Mesothelial cell of epicardium (in vitro differentiated cells): ENCODE results near the gene TRIM51. TPM values are rescaled to one million over a fixed set of nuclear protein-coding genes. Genes with fewer than 3 reads are reported as not detected.
"Not testable (repeated sequence)": the region's sequence is repeated elsewhere in the genome, so short reads cannot be mapped to it uniquely, and the experiment has no call there.

Experiments
- DNase-seq, 2 experiments: peaks; one replicate each; pipeline ENCODE4 v3.0.0; 2021; ENCODE audit warnings: low spot score in 2 of 2; ENCODE audit not compliant: unreplicated experiment in 2 of 2
- H3K27ac Mint-ChIP-seq: 2 replicates; pipeline ENCODE4 v1.8.0; 2021; ENCODE audit warnings: mixed read lengths
- H3K27me3 Mint-ChIP-seq: 2 replicates; pipeline ENCODE4 v1.8.0; 2021; ENCODE audit warnings: low read depth, mixed read lengths
- H3K36me3 Mint-ChIP-seq: 2 replicates; pipeline ENCODE4 v1.8.0; 2021; ENCODE audit warnings: mixed read lengths
- H3K4me1 Mint-ChIP-seq: 2 replicates; pipeline ENCODE4 v1.8.0; 2021; ENCODE audit warnings: mixed read lengths
- H3K4me3 Mint-ChIP-seq: 2 replicates; pipeline ENCODE4 v1.8.0; 2021; ENCODE audit warnings: mild to moderate bottlenecking, moderate library complexity, mixed read lengths
- H3K9me3 Mint-ChIP-seq: 2 replicates; pipeline ENCODE4 v1.8.0; 2021; ENCODE audit warnings: mixed read lengths
- total RNA-seq: library from RNA; stranded (reverse); gene quantifications from 3 replicates; pipeline ENCODE4 v1.2.1, GENCODE V29; 2021
- TF ChIP-seq, protein P1 (sequence below): fragments of 200-600 bp; sonication (generic); IDR thresholded peaks from one replicate; pipeline ENCODE4 v1.5.0; 2021; ENCODE audit warnings: antibody characterized with exemption; ENCODE audit not compliant: unreplicated experiment

TRIM51 gene, protein sequence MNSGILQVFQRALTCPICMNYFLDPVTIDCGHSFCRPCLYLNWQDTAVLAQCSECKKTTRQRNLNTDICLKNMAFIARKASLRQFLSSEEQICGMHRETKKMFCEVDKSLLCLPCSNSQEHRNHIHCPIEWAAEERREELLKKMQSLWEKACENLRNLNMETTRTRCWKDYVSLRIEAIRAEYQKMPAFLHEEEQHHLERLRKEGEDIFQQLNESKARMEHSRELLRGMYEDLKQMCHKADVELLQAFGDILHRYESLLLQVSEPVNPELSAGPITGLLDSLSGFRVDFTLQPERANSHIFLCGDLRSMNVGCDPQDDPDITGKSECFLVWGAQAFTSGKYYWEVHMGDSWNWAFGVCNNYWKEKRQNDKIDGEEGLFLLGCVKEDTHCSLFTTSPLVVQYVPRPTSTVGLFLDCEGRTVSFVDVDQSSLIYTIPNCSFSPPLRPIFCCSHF
- not detected in 3 replicates for total RNA-seq

DNA sequence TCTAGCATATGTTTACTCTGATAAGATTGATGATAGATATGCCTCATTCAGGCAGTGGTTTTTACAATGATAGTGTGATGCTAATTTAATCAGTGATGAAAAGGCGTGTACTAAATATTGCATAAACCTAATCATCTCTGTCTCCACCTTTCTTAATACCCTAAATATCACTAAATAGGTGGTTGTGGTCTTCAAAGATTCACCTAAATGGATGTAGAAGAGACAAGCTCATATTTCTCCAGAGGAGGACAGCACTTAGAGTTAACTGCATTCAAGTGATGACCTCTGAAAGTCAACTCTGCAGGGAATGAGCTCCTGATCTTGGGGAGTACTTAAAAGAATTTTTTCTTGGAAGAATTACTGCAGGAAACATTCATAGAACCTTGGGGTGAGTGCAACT, at the start of gene TRIM51:
Gene TRIM51, plus strand, starts transcription at position 301 of the 400 bp plus-strand sequence. CDS start 2,132 bp downstream, outside the sequence.
- not testable (repeated sequence) for H3K36me3 Mint-ChIP-seq, H3K4me3 Mint-ChIP-seq, DNase-seq, H3K4me1 Mint-ChIP-seq, H3K27me3 Mint-ChIP-seq, H3K27ac Mint-ChIP-seq
- peaks cover 59% of the 10 kb centered on the region for H3K9me3 Mint-ChIP-seq

DNA sequence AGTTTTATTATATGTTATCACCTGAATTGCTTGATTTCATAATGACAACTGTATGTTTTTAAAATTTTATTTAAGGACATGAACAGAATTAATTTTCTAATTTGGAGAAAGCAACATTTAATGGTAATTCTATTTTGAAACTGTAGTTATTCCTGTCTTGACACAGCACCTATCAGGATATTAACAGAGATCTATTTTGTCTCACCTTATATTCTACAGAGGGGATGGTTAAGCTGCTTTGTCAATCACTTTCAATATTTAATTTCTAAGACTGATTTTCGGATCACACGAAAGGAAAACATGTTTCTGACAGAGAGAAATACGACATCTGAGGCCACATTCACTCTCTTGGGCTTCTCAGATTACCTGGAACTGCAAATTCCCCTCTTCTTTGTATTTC, 44.6 kb upstream of the TRIM51 start, which contains the start of gene OR5D16:
Gene OR5D16, plus strand, starts transcription at position 301 of the 400 bp plus-strand sequence. Its CDS starts 0 bp downstream, at position 301.
- DNase-seq: no peak
- Mint-ChIP-seq H3K27ac (no peak within 1 kb of the TSS), H3K9me3 (peaks cover 59% of the 10 kb centered on the region), H3K4me3 (no peak within 1 kb of the TSS), H3K4me1 (no peaks in the 10 kb centered on the region), H3K27me3 (no peaks in the 10 kb centered on the region), H3K36me3 (no peaks in the 10 kb centered on the region)
- TF ChIP-seq, protein P1, sequence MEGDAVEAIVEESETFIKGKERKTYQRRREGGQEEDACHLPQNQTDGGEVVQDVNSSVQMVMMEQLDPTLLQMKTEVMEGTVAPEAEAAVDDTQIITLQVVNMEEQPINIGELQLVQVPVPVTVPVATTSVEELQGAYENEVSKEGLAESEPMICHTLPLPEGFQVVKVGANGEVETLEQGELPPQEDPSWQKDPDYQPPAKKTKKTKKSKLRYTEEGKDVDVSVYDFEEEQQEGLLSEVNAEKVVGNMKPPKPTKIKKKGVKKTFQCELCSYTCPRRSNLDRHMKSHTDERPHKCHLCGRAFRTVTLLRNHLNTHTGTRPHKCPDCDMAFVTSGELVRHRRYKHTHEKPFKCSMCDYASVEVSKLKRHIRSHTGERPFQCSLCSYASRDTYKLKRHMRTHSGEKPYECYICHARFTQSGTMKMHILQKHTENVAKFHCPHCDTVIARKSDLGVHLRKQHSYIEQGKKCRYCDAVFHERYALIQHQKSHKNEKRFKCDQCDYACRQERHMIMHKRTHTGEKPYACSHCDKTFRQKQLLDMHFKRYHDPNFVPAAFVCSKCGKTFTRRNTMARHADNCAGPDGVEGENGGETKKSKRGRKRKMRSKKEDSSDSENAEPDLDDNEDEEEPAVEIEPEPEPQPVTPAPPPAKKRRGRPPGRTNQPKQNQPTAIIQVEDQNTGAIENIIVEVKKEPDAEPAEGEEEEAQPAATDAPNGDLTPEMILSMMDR: no peak

DNA sequence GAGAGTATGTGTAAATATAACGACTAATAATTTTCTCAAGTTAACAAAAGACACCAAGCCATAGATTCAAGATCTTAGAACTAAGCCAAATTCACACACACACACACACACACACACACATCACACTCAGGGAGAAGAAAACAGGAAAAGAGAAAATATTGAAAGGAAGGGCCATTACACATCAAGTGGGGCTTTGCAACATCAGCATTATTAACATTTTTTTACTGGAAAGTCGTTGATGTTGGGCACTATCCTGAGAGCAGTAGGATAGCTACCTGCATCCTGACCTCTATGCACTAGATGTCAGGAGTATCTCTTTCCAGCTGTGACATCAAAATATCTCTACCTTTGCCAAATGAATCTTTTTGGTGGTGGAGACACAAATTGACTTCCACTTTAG, 35.6 kb upstream of the TRIM51 start:
- Mint-ChIP-seq H3K27ac (no peak overlapping the region), H3K36me3 (no peaks in the 10 kb centered on the region), H3K27me3 (no peaks in the 10 kb centered on the region), H3K9me3 (peaks cover 63% of the 10 kb centered on the region), H3K4me3 (no peak overlapping the region), H3K4me1 (no peaks in the 10 kb centered on the region)
- TF ChIP-seq, protein P1: no peak
- no peak for DNase-seq

DNA sequence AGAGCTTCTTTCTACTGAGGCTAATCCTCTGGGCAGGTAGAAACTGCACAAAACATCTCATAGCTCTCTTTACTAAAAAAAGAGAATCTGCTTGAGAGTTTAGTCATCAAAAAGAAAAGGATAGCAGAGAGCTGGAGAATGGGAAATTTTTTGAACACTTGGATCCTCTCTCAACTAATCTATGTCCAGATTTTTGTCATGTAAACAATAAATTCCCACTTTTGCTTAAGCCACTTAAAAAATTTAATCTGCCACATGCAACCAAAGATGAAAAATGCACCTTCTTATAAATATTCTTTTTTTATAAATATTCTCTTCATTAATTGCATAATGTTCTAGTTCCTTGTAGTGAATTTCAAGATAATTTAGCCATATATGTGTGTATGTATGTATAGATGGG, 34.1 kb upstream of the TRIM51 start:
- DNase-seq: no peak
- no peak overlapping the region for H3K4me3 Mint-ChIP-seq
- peaks cover 75% of the 10 kb centered on the region for H3K9me3 Mint-ChIP-seq
- no peaks in the 10 kb centered on the region for H3K27me3 Mint-ChIP-seq
- no peak overlapping the region for H3K27ac Mint-ChIP-seq
- TF ChIP-seq, protein P1: no peak
- H3K4me1 Mint-ChIP-seq: no peaks in the 10 kb centered on the region
- H3K36me3 Mint-ChIP-seq: no peaks in the 10 kb centered on the region

DNA sequence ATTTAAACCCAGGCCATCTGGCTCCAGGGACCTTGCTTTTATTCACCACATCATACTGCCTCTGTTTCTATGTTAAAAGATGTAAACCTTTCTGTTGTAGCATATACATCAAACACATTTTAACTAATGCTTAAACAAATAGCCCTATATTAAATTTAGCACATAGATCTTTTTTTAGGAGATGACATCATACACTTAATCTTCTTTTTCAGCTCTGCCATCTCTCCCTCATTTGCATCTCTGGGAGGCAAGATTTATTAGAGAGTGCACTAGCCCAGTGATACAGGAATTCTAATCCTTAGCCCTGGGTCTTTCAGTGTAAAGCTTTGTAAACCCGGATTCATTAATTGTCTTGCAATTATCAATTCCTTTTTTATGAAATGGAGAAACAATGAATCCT, 31.0 kb upstream of the TRIM51 start:
- Mint-ChIP-seq H3K4me1 (no peaks in the 10 kb centered on the region), H3K9me3 (peaks cover 65% of the 10 kb centered on the region), H3K4me3 (no peak overlapping the region), H3K36me3 (no peaks in the 10 kb centered on the region), H3K27me3 (no peaks in the 10 kb centered on the region), H3K27ac (no peak overlapping the region)
- DNase-seq: no peak
- TF ChIP-seq, protein P1: no peak

DNA sequence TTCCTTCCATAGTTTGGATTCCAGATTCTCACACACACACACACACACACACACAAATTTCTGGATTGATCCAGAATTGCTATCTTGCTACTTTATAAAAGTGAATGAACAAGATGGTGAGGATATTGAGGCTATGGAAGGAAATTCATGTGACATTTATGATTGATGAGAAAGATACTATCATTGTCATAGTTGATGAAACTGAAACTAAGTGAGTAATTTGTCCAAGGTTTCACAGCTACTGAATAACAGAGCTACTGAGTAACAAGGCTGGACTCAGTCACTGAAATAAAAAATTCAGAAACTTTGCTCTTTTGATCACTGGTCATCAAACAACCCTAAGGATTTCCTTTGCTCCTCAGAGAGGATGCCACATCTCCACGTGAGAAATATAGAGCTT, 28.4 kb upstream of the TRIM51 start:
- Mint-ChIP-seq H3K9me3 (peaks cover 68% of the 10 kb centered on the region), H3K4me1 (no peaks in the 10 kb centered on the region)

DNA sequence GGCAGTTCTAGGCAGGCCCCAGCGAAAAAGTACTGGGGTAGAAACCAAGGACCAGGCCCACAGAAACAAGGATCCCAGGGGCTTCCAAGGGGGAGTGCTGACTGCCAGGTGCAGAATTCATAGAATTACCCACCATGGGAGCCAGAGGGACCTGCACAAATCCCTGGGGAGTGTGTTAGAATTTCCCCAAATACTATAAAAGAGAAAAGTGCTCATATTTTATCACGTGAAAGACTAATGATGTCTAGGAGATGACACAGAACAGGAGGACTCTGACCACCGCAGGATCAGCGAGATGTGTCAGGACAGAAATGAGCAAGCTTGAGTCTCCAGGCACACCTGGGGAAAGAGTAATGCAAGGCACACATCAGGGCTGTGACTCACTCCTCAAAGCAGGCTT, 15.7 kb upstream of the TRIM51 start:
- H3K4me3 Mint-ChIP-seq, H3K36me3 Mint-ChIP-seq, H3K27me3 Mint-ChIP-seq, H3K27ac Mint-ChIP-seq, H3K4me1 Mint-ChIP-seq, DNase-seq: not testable (repeated sequence)
- peaks cover 40% of the 10 kb centered on the region for H3K9me3 Mint-ChIP-seq

More for the DNA sequence above, 28.4 kb upstream of the TRIM51 start:
- no peak overlapping the region for H3K4me3 Mint-ChIP-seq
- TF ChIP-seq, protein P1: no peak
- no peaks in the 10 kb centered on the region for H3K27me3 Mint-ChIP-seq
- H3K36me3 Mint-ChIP-seq: no peaks in the 10 kb centered on the region
- no peak overlapping the region for H3K27ac Mint-ChIP-seq
- DNase-seq: no peak

DNA sequence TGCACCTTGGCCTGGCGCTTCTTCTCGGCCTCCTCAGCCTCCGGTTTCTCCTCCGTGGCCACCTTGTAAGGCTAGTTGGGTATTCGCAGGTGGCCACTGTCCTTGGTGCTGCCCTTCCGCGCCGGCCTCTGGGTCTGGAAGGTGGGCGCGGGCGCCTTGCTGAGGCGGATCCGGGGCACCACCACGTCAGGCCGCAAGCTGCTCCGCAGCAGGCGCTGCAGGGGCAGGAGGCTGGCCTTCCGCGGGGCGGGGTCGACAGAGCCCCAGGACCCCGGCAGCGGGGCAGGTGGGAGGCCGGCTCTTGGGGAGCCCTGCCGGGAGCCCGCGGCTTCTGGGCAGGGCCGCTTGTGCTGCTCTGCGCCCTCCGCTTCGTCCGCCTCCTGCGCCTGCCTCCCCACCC, 10.4 kb upstream of the TRIM51 start:
- H3K4me3 Mint-ChIP-seq, H3K36me3 Mint-ChIP-seq, H3K27me3 Mint-ChIP-seq, H3K27ac Mint-ChIP-seq, DNase-seq, H3K4me1 Mint-ChIP-seq: not testable (repeated sequence)
- peaks cover 21% of the 10 kb centered on the region for H3K9me3 Mint-ChIP-seq

DNA sequence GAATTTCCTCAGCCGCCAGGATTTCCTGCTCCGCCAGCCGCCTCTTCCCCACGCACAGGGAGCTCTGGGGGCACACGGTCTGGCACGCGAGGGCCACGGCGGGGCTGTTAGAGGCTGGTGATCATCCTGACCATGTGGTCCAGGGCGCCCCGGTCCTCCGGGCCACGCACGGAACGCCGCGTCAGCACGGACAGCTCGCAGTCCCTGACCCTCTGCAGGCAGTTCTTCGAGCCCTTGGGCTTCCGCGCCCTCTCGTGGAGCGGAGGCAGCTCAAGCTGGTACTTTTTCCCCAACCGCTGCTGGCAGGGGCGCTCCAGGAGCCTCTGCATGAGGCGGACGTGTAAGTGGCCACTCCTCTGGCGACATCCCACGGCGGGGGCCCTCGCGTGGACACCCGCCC, 10.0 kb upstream of the TRIM51 start:
- not testable (repeated sequence) for H3K4me3 Mint-ChIP-seq, H3K27ac Mint-ChIP-seq, DNase-seq, H3K27me3 Mint-ChIP-seq, H3K4me1 Mint-ChIP-seq, H3K36me3 Mint-ChIP-seq
- H3K9me3 Mint-ChIP-seq: peaks cover 26% of the 10 kb centered on the region
